ENCODE results near the gene CELA2A. TPM values are rescaled to one million over a fixed set of nuclear protein-coding genes. Genes with fewer than 3 reads are reported as not detected.

The CELA2A gene
- total and polyA plus RNA-seq, 10 of the 15 experiments (the other 5 are each of a cell fraction or from before 2014, with no cell fraction given), result 0.90 TPM; not detected in 9

GRCh38 chr1:15443281-15443680 is 13.3 kb upstream of the CELA2A start (continued):
- TF ChIP-seq TBL1XR1 (IDR thresholded peaks at IDR 0.05; ENCODE audit: low read depth, low read length) (no peak), JUND (IDR thresholded peaks at IDR 0.05; ENCODE audit: low read depth, low read length) (no peak)

DNA sequence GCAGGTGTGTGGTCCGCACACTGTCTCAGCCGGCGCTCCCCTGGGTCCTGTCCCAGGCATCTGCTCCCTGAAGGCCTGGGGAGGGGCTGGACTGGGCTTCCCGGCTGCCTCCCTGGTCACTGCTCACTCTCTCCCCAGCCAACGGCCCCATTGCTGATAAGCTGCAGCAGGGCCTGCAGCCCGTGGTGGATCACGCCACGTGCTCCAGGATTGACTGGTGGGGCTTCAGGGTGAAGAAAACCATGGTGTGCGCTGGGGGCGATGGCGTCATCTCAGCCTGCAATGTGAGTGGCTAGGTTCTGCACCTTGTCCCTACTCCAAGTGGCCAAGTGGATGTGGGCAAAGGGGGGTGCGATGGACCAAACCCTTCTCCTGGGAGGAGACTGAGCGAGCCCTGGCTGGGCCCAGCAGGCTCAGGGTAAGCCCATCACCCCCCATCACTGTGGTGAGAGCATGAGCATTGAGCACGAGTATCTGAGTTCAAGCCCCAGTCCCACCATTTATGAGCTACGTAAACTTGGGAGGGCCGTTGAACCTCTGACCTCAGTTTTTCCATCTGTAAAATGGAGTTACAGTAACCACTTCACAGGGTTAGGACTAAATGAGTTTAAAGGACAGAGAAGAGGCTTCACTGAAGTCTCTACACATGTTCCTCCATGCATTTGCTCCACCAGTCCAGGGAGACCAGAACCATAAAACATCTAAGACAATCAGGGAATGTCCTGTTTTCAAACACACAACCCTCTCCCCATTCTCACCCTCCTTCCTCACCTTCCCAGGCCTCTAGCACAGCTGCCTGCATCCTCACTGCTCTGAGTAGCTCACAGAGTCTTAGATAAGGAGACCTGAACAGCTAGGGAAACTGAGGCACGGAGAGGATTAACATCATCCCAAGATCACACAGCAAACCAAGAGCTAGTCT is 11.8 kb upstream of the CELA2A start:
- SMC1A ChIA-PET (ENCODE audit: uncharacterized antibody, unreplicated experiment), result interaction anchor here (1.4 kb wide), 1 partner anchor 12 kb away, joined by 4 read pairs; no protein-coding TSS in a partner anchor
- in situ Hi-C loops (cut with MboI) (no loop called here), intact Hi-C loops (cut with micrococcal nuclease; ENCODE audit: unreplicated experiment) (no loop called here)
- Histone ChIP-seq H3K4me3 (no peak overlapping the region), H3K36me3 (ENCODE audit: control insufficient read depth in 2 of 2, insufficient read depth in 2 of 2, low read length in 1 of 2) (no peaks in the 10 kb centered on the region), H2AFZ (ENCODE audit: control insufficient read depth, low read depth, low read length) (no peak overlapping the region), H3K4me2 (ENCODE audit: control insufficient read depth, insufficient read depth) (no peak overlapping the region), H3K27me3 (replicated peaks in 1 of 2; ENCODE audit: control insufficient read depth in 2 of 2, insufficient read depth in 2 of 2, low read length in 1 of 2) (no peaks in the 10 kb centered on the region; a peak in 1 of 4 replicates), H3K27ac (ENCODE audit: control insufficient read depth, insufficient read depth) (no peak overlapping the region), H3K4me1 (ENCODE audit: control insufficient read depth, insufficient read depth, low read length) (no peaks in the 10 kb centered on the region), H3K9me3 (replicated peaks; ENCODE audit: control insufficient read depth, insufficient read depth, low read length) (no peaks in the 10 kb centered on the region), H3K9ac (ENCODE audit: control insufficient read depth, insufficient read depth, low read length) (no peak overlapping the region), H3K79me2 (ENCODE audit: control insufficient read depth, insufficient read depth, low read length) (no peaks in the 10 kb centered on the region), H4K20me1 (ENCODE audit: control insufficient read depth, insufficient read depth) (no peaks in the 10 kb centered on the region)
- no TSS peak for BruUV-seq (replicated peaks)
- CTCF ChIA-PET, result interaction anchor here (1.0 to 1.6 kb wide), 2 partner anchors 13 to 121 kb away, joined by 3 read pairs; no protein-coding TSS in a partner anchor
- FAIRE-seq, result no peak
- TF ChIP-seq, protein P1, sequence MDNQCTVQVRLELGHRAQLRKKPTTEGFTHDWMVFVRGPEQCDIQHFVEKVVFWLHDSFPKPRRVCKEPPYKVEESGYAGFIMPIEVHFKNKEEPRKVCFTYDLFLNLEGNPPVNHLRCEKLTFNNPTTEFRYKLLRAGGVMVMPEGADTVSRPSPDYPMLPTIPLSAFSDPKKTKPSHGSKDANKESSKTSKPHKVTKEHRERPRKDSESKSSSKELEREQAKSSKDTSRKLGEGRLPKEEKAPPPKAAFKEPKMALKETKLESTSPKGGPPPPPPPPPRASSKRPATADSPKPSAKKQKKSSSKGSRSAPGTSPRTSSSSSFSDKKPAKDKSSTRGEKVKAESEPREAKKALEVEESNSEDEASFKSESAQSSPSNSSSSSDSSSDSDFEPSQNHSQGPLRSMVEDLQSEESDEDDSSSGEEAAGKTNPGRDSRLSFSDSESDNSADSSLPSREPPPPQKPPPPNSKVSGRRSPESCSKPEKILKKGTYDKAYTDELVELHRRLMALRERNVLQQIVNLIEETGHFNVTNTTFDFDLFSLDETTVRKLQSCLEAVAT (IDR thresholded peaks at IDR 0.05), result no peak
- TF ChIP-seq ZNF207 (IDR thresholded peaks at IDR 0.05; ENCODE audit: borderline replicate concordance) (no peak), HCFC1 (IDR thresholded peaks at IDR 0.05; ENCODE audit: low read length) (no peak), SIX5 (IDR thresholded peaks at IDR 0.05; ENCODE audit: low read depth, low read length, severe bottlenecking) (no peak), SPI1 (IDR thresholded peaks at IDR 0.05; ENCODE audit: borderline replicate concordance, insufficient read depth, low read depth, low read length) (no peak), CHD1 (IDR thresholded peaks at IDR 0.05; ENCODE audit: low read depth, low read length) (no peak), EGR1 (IDR thresholded peaks at IDR 0.05; ENCODE audit: borderline replicate concordance in 1 of 2, low read depth in 2 of 2, low read length in 2 of 2) (no peak), SMC3 (IDR thresholded peaks at IDR 0.05; ENCODE audit: borderline replicate concordance, low read length) (no peak), TCF3 (IDR thresholded peaks at IDR 0.05; ENCODE audit: borderline replicate concordance, insufficient read depth, low read depth, low read length) (no peak), WRNIP1 (IDR thresholded peaks at IDR 0.05; ENCODE audit: borderline replicate concordance, low read depth, low read length) (no peak), BCL11A (IDR thresholded peaks at IDR 0.05; ENCODE audit: low read depth, low read length) (no peak), YBX1 (IDR thresholded peaks at IDR 0.05) (no peak), SREBF2 (IDR thresholded peaks at IDR 0.05; ENCODE audit: low read length) (no peak), POLR2AphosphoS2 (IDR thresholded peaks at IDR 0.05; ENCODE audit: low read depth, low read length) (no peak), ZBTB33 (IDR thresholded peaks at IDR 0.05) (no peak), NFXL1 (IDR thresholded peaks at IDR 0.05; ENCODE audit: borderline replicate concordance) (no peak), POLR2A (IDR thresholded peaks at IDR 0.05; ENCODE audit: low read depth, low read length) (no peak)
- no peak for ATAC-seq
- DNase-seq (ENCODE audit: low read depth, low spot score), result no peak
- POLR2A ChIA-PET, result interaction anchor here (0.5 kb wide), 2 partner anchors 76 to 111 kb away, joined by 4 to 7 read pairs; no protein-coding TSS in a partner anchor
- WGBS (ENCODE audit: insufficient coverage, insufficient replicate concordance, low lambda C conversion rate, missing lambda C conversion rate), result 42% methylated on average over 17 of the region's 17 CpGs
- RAD21 ChIA-PET (ENCODE audit: unreplicated experiment), result no interaction called here
